ENCODE measurements around the gene SPG11. TPM values are rescaled to one million over a fixed set of nuclear protein-coding genes. Genes with fewer than 3 reads are reported as not detected.

The SPG11 gene
- total and polyA plus RNA-seq, 2 experiments from 2014 or later: 23.3 to 42.2 TPM

DNA sequence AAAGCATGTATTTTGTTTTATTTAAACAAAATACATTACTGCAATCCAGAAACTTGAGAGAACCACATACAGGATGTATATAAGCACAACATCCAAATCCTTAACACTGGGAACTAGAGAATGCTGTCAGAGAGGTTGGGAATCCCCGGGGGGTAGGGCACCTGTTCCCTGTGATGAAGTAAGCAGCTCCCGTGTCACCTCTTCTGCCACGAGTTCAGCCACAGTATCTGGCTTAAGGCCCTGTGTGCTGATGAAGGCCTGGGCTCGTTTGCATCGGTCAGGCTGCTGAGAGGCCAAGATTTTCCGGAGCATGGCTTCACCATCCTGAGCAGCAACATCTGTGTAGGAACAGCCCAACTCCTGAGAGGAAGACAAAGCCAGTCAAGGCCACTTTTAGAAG, 90.1 kb downstream of the SPG11 start (continued):
- TF ChIP-seq, protein P1, sequence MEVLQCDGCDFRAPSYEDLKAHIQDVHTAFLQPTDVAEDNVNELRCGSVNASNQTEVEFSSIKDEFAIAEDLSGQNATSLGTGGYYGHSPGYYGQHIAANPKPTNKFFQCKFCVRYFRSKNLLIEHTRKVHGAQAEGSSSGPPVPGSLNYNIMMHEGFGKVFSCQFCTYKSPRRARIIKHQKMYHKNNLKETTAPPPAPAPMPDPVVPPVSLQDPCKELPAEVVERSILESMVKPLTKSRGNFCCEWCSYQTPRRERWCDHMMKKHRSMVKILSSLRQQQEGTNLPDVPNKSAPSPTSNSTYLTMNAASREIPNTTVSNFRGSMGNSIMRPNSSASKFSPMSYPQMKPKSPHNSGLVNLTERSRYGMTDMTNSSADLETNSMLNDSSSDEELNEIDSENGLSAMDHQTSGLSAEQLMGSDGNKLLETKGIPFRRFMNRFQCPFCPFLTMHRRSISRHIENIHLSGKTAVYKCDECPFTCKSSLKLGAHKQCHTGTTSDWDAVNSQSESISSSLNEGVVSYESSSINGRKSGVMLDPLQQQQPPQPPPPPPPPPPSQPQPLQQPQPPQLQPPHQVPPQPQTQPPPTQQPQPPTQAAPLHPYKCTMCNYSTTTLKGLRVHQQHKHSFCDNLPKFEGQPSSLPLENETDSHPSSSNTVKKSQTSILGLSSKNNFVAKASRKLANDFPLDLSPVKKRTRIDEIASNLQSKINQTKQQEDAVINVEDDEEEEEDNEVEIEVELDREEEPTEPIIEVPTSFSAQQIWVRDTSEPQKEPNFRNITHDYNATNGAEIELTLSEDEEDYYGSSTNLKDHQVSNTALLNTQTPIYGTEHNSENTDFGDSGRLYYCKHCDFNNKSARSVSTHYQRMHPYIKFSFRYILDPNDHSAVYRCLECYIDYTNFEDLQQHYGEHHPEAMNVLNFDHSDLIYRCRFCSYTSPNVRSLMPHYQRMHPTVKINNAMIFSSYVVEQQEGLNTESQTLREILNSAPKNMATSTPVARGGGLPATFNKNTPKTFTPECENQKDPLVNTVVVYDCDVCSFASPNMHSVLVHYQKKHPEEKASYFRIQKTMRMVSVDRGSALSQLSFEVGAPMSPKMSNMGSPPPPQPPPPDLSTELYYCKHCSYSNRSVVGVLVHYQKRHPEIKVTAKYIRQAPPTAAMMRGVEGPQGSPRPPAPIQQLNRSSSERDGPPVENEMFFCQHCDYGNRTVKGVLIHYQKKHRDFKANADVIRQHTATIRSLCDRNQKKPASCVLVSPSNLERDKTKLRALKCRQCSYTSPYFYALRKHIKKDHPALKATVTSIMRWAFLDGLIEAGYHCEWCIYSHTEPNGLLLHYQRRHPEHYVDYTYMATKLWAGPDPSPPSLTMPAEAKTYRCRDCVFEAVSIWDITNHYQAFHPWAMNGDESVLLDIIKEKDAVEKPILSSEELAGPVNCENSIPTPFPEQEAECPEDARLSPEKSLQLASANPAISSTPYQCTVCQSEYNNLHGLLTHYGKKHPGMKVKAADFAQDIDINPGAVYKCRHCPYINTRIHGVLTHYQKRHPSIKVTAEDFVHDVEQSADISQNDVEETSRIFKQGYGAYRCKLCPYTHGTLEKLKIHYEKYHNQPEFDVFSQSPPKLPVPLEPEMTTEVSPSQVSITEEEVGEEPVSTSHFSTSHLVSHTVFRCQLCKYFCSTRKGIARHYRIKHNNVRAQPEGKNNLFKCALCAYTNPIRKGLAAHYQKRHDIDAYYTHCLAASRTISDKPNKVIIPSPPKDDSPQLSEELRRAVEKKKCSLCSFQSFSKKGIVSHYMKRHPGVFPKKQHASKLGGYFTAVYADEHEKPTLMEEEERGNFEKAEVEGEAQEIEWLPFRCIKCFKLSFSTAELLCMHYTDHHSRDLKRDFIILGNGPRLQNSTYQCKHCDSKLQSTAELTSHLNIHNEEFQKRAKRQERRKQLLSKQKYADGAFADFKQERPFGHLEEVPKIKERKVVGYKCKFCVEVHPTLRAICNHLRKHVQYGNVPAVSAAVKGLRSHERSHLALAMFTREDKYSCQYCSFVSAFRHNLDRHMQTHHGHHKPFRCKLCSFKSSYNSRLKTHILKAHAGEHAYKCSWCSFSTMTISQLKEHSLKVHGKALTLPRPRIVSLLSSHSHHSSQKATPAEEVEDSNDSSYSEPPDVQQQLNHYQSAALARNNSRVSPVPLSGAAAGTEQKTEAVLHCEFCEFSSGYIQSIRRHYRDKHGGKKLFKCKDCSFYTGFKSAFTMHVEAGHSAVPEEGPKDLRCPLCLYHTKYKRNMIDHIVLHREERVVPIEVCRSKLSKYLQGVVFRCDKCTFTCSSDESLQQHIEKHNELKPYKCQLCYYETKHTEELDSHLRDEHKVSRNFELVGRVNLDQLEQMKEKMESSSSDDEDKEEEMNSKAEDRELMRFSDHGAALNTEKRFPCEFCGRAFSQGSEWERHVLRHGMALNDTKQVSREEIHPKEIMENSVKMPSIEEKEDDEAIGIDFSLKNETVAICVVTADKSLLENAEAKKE (CRISPR knock-in tag; IDR thresholded peaks at IDR 0.05): no peak
- TF ChIP-seq STAT1 (IDR thresholded peaks at IDR 0.05; ENCODE audit: unreplicated experiment) (no peak), EZH2phosphoT487 (IDR thresholded peaks at IDR 0.05; ENCODE audit: unreplicated experiment) (no peak), CREB1 (CRISPR knock-in tag; IDR thresholded peaks at IDR 0.05; ENCODE audit: low read depth) (no peak), ETS1 (IDR thresholded peaks at IDR 0.05) (no peak), NANOG (IDR thresholded peaks at IDR 0.05; ENCODE audit: borderline replicate concordance) (no peak), ZNF114 (CRISPR knock-in tag; IDR thresholded peaks at IDR 0.05) (no peak), EZH2 (IDR thresholded peaks at IDR 0.05; ENCODE audit: low read depth, unreplicated experiment) (no peak), JUNB (IDR thresholded peaks at IDR 0.05; ENCODE audit: unreplicated experiment) (no peak), ZNF331 (CRISPR knock-in tag; IDR thresholded peaks at IDR 0.05; ENCODE audit: low read depth) (no peak)
- TF ChIP-seq, protein P2, sequence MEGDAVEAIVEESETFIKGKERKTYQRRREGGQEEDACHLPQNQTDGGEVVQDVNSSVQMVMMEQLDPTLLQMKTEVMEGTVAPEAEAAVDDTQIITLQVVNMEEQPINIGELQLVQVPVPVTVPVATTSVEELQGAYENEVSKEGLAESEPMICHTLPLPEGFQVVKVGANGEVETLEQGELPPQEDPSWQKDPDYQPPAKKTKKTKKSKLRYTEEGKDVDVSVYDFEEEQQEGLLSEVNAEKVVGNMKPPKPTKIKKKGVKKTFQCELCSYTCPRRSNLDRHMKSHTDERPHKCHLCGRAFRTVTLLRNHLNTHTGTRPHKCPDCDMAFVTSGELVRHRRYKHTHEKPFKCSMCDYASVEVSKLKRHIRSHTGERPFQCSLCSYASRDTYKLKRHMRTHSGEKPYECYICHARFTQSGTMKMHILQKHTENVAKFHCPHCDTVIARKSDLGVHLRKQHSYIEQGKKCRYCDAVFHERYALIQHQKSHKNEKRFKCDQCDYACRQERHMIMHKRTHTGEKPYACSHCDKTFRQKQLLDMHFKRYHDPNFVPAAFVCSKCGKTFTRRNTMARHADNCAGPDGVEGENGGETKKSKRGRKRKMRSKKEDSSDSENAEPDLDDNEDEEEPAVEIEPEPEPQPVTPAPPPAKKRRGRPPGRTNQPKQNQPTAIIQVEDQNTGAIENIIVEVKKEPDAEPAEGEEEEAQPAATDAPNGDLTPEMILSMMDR (conservative IDR thresholded peaks at IDR 0.05; ENCODE audit: low read depth in 2 of 2): no peak

Measured in GM23338 (cell line).